ENCODE measurements around the gene FOXL3.

The FOXL3 gene

GRCh38 chr7:255721-256361 lies 34.1 kb upstream of the FOXL3 start:
- DNase-seq, result no peak

GRCh38 chr7:256461-256940 lies 33.5 kb upstream of the FOXL3 start:
- no peak for DNase-seq

GRCh38 chr7:256981-257646 lies 32.9 kb upstream of the FOXL3 start:
- no peak for DNase-seq

- no peak for DNase-seq
These were observed 32.4 kb upstream of the FOXL3 start for GRCh38 chr7:257647-257992.

GRCh38 chr7:258476-259190 lies 31.3 kb upstream of the FOXL3 start:
- no peak for DNase-seq

- DNase-seq, result no peak
These were observed 30.8 kb upstream of the FOXL3 start for GRCh38 chr7:259191-259505.

- DNase-seq, result no peak
These were observed 30.1 kb upstream of the FOXL3 start for GRCh38 chr7:259751-260405.

- no peak for DNase-seq
These were observed 29.3 kb upstream of the FOXL3 start for GRCh38 chr7:260441-261281.

- DNase-seq, result no peak
These were observed 28.4 kb upstream of the FOXL3 start for GRCh38 chr7:261341-262250.

GRCh38 chr7:262251-262572 lies 27.8 kb upstream of the FOXL3 start:
- no peak for DNase-seq

- peak; percentile 77 to 85 for DNase-seq
These were observed 27.2 kb upstream of the FOXL3 start for GRCh38 chr7:262631-263311.

GRCh38 chr7:263483-264351 lies 26.3 kb upstream of the FOXL3 start:
- peak; percentile 30 to 81 for DNase-seq

- DNase-seq, result no peak
These were observed 25.3 kb upstream of the FOXL3 start for GRCh38 chr7:264541-265191.

- DNase-seq, result no peak
These were observed 24.6 kb upstream of the FOXL3 start for GRCh38 chr7:265192-265997.

GRCh38 chr7:265998-266850 lies 23.7 kb upstream of the FOXL3 start:
- DNase-seq, result no peak

- DNase-seq, result no peak
These were observed 22.8 kb upstream of the FOXL3 start for GRCh38 chr7:266851-267840.

- DNase-seq, result no peak
These were observed 21.0 kb upstream of the FOXL3 start for GRCh38 chr7:268991-269390.

Data from stimulated activated CD4-positive, alpha-beta T cell treated with anti-CD3 and anti-CD28 coated beads, Interleukin-2, amount 100 ng/mL, for 24 hours (primary cell).